Esophagus muscularis mucosa (tissue), 4 donors: ENCODE data around the gene CCDC137. TPM values are rescaled to one million over a fixed set of nuclear protein-coding genes. Genes with fewer than 3 reads are reported as not detected.

ENCODE experiments used
- DNase-seq: peaks from one replicate; pipeline ENCODE4 v3.0.0-alpha.2; 2017; ENCODE audit errors: extremely low spot score
- H3K27ac ChIP-seq, 4 donors: fragments of 200-600 bp; sonication (generic); replicated peaks in 1 of 4; 1 replicate in 3 of 4; 2 replicates in 1 of 4; pipeline ENCODE4 v1.5.1; 2016 to 2019; ENCODE audit warnings: mild to moderate bottlenecking in 1 of 4
- H3K27me3 ChIP-seq, 4 donors: fragments of 200-600 bp; sonication (generic); one replicate each; pipeline versions ENCODE4 v1.5.1 to v1.6.0; 2016 to 2019
- H3K36me3 ChIP-seq, 4 donors: fragments of 200-600 bp; sonication (generic); one replicate each; pipeline ENCODE4 v1.5.1; 2016 to 2019
- H3K4me1 ChIP-seq, 4 donors: fragments of 200-600 bp; sonication (generic); one replicate each; pipeline ENCODE4 v1.5.1; 2016 to 2019
- H3K4me3 ChIP-seq, 4 donors: fragments of 200-600 bp; sonication (generic); 1 replicate in 2 of 4; 2 replicates in 2 of 4; pipeline ENCODE4 v1.5.1; 2016 to 2019; ENCODE audit warnings: mild to moderate bottlenecking in 4 of 4, moderate library complexity in 1 of 4
- H3K9me3 ChIP-seq, 4 donors: fragments of 200-600 bp; sonication (generic); 1 replicate in 3 of 4; 2 replicates in 1 of 4; pipeline ENCODE4 v1.5.1; 2016 to 2019
- EP300 ChIP-seq: sonication (generic); formaldehyde crosslinking; IDR thresholded peaks from one replicate; pipeline ENCODE4 v1.6.1; 2017; ENCODE audit warnings: antibody characterized with exemption
- POLR2A ChIP-seq: fragments of 450-650 bp; IDR thresholded peaks from one replicate; pipeline ENCODE4 v1.6.1; 2017; ENCODE audit warnings: antibody characterized with exemption, moderate library complexity, mild to moderate bottlenecking, low read depth
- POLR2AphosphoS5 ChIP-seq, 2 donors: sonication (generic); formaldehyde crosslinking; IDR thresholded peaks; one replicate each; pipeline ENCODE4 v1.6.1; 2017; ENCODE audit warnings: antibody characterized with exemption in 2 of 2
- WGBS: methylation state at CpG from one replicate; pipeline ENCODE4 v1.1.5; 2018; 5-methylcytosine and 5-hydroxymethylcytosine counted together
- intact Hi-C: fragments of 100-400 bp; cut with DNase I; formaldehyde crosslinking; loops from one replicate; pipeline ENCODE4 v1.15.1; 2023
- total RNA-seq, 4 donors: library from RNA; depleted of rRNA; stranded (reverse); fragments of >200 nt; gene quantifications; one replicate each; pipeline versions ENCODE4 v1.1.0 to v1.2.1, GENCODE V29; 2016
- TF ChIP-seq, protein P1 (sequence below), 3 experiments: fragments of 200-600 bp in 2 of 3; fragments of 450-650 bp in 1 of 3; sonication (generic) in 2 of 3; IDR thresholded peaks; one replicate each; pipeline ENCODE4 v1.5.1; 2017 to 2019; ENCODE audit warnings: antibody characterized with exemption in 3 of 3, mild to moderate bottlenecking in 2 of 3, moderate library complexity in 1 of 3

CCDC137 gene
- total RNA-seq, 4 donors from 2014 or later = 8.9 to 14.1 (median 12.6) TPM

DNA sequence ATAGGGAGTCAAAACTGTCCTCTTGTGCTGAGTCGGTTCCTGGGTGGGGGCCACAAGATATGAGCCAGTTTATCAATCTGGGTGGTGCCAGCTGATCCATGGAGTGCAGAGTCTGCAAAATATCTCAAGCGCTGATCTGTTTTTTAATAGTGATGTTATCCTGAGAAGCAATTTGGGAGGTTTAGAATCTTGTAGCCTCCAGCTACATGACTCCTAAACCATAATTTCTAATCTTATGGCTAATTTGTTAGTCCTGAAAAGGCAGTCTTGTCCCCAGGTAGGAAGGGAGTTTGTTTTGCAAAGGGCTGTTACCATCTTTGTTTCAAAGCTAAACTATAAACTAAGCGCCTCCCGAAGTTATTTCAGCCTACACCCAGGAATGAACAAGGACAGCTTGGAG is 27.9 kb upstream of the CCDC137 start:
- H3K27ac ChIP-seq = no peak overlapping the region
- H3K27me3 ChIP-seq = no peaks in the 10 kb centered on the region
- intact Hi-C loops = no loop called here
- WGBS = 79% methylated on average over 4 of the region's 4 CpGs
- no peaks in the 10 kb centered on the region for H3K9me3 ChIP-seq
- no peak overlapping the region for H3K4me3 ChIP-seq
- no peak for DNase-seq
- H3K4me1 ChIP-seq = peaks cover 29 to 35% (median 35%) of the 10 kb centered on the region in 4 donors
- no peaks in the 10 kb centered on the region for H3K36me3 ChIP-seq
- no peak for TF ChIP-seq POLR2A
- no peak for TF ChIP-seq EP300
- TF ChIP-seq, protein P1, sequence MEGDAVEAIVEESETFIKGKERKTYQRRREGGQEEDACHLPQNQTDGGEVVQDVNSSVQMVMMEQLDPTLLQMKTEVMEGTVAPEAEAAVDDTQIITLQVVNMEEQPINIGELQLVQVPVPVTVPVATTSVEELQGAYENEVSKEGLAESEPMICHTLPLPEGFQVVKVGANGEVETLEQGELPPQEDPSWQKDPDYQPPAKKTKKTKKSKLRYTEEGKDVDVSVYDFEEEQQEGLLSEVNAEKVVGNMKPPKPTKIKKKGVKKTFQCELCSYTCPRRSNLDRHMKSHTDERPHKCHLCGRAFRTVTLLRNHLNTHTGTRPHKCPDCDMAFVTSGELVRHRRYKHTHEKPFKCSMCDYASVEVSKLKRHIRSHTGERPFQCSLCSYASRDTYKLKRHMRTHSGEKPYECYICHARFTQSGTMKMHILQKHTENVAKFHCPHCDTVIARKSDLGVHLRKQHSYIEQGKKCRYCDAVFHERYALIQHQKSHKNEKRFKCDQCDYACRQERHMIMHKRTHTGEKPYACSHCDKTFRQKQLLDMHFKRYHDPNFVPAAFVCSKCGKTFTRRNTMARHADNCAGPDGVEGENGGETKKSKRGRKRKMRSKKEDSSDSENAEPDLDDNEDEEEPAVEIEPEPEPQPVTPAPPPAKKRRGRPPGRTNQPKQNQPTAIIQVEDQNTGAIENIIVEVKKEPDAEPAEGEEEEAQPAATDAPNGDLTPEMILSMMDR (IDR thresholded peaks at IDR 0.05) = no peak
- no peak for TF ChIP-seq POLR2AphosphoS5 (IDR thresholded peaks at IDR 0.05)

DNA sequence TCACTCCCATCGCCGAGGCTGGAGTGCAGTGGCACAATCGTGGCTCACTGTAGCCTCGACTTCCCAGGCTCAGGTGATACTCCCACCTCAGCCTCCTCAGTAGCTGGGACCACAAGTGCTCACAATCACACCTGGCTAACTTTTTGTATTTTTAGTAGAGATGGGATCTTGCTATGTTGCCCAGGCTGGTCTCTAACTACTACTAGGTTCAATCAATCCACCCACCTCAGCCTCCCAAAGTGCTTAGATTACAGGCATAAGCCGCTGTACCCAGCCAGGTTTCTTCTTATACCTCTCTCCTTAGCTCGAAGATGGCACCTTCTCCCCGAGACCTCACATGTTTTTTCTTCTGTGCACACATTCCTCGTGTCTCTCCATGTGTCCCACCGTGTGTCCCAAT is 26.5 kb upstream of the CCDC137 start:
- WGBS = 95% methylated on average over 9 of the region's 9 CpGs
- intact Hi-C loops = no loop called here
- no peaks in the 10 kb centered on the region for H3K27me3 ChIP-seq
- no peaks in the 10 kb centered on the region for H3K9me3 ChIP-seq
- H3K36me3 ChIP-seq = no peaks in the 10 kb centered on the region
- no peak for DNase-seq
- no peak overlapping the region for H3K27ac ChIP-seq
- H3K4me3 ChIP-seq = no peak overlapping the region
- H3K4me1 ChIP-seq = peaks cover 16 to 22% (median 21%) of the 10 kb centered on the region in 4 donors
- TF ChIP-seq POLR2A = no peak

DNA sequence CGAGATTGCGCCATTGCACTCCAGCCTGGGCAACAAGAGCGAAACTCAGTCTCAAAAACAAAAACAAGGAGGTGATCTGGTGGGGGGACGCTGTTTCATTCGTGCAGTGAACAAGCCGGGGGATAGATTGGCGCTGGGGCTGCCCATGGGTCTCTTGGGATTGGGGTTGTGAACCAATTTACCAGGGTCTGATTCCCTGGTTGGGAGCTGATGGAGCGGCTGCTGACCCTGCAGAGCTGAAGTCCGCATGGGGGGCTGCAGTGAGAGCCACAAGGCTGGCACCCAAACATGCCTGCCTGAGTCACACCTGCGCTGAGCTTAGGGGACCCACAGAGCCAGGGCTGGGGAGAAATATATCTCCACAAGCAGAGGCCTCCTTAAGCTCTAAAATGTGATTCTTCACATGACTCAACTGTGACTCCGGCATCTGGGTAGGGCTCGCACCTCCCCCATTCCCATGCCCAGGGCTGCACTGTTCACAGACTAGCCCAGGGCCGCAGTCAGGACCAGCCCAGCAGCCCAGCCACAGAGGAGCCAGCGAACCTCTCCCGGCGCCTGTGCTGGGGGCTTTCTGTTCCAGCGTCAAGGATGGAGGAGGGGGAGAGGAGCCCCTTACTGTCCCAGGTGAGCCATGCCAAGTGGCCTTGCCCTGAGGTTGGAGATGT is 24.6 kb upstream of the CCDC137 start:
- no peak for DNase-seq
- Histone ChIP-seq H3K4me3 (no peak overlapping the region), H3K4me1 (peaks cover 5 to 8% (median 7%) of the 10 kb centered on the region in 4 donors), H3K36me3 (no peaks in the 10 kb centered on the region), H3K27me3 (peaks cover 0 to 3% (median 0%) of the 10 kb centered on the region in 4 donors), H3K9me3 (no peaks in the 10 kb centered on the region), H3K27ac (no peak overlapping the region)
- intact Hi-C loops = no loop called here
- 99% methylated on average over 8 of the region's 17 CpGs for WGBS
- no peak for TF ChIP-seq EP300
- TF ChIP-seq POLR2A = no peak
- TF ChIP-seq, protein P1 (IDR thresholded peaks at IDR 0.05) = no peak
- no peak for TF ChIP-seq POLR2AphosphoS5 (IDR thresholded peaks at IDR 0.05)

DNA sequence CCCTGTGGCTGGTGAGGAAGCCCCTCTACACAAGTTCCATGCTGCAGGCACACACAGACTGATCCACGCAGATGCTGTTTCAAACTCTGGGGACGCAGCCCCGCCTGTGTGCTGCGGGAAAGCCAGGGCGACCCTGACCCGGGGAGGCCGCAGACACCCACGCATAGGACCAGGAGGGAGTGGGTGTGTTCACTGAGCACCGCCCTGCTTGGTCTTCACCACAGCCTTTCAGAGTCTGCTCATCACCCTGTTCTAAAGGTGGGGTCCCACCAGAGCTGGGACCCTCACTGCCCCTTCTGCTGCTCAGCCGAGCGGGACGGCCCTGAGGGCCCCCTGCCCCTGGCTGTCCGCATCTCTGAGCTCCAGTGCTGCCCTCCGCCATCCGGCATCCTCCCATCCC is 22.0 kb upstream of the CCDC137 start:
- intact Hi-C loops = no loop called here
- Histone ChIP-seq H3K27ac (no peak overlapping the region), H3K4me1 (peaks cover 0 to 8% (median 3%) of the 10 kb centered on the region in 4 donors), H3K27me3 (peaks cover 0 to 29% (median 13%) of the 10 kb centered on the region in 4 donors), H3K4me3 (no peak overlapping the region), H3K36me3 (no peaks in the 10 kb centered on the region), H3K9me3 (peaks cover 0 to 7% (median 5%) of the 10 kb centered on the region in 4 donors)
- no peak for DNase-seq
- TF ChIP-seq, protein P1 (IDR thresholded peaks at IDR 0.05) = no peak
- no peak for TF ChIP-seq EP300
- TF ChIP-seq POLR2A = no peak
- TF ChIP-seq POLR2AphosphoS5 (IDR thresholded peaks at IDR 0.05) = no peak
- 92% methylated on average over 11 of the region's 15 CpGs for WGBS

DNA sequence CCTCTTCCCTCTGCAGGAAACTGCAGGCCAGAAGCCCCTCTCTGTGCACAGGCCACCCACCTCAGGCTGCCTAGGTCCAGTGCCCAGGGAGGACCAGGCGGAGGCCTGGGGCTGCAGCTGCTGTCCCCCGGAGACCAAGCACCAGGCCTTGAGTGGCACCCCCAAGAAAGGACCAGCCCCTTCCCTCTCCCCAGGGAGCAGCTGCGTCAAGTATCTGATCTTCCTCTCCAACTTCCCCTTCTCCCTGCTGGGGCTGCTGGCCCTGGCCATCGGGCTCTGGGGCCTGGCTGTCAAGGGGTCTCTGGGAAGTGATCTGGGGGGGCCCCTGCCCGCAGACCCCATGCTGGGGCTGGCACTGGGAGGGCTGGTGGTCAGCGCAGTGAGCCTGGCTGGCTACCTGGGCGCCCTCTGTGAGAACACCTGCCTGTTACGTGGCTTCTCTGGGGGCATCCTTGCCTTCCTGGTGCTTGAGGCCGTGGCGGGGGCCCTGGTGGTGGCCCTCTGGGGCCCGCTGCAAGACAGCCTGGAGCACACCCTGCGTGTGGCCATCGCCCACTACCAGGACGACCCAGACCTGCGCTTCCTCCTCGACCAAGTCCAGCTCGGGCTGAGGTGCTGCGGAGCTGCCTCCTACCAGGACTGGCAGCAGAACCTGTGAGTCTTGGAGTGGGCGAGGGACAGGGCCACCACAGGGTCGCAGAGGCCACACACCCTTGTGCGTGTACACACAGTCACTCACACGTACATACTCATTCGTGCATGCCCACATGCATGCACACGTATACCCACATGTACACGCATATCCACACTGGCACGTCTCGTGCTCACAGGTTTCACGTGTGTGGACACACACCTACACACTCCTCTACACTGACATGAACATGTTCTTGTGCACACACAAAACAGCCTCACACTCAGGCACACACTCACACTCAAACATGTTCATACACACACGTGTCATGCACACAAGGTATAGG is 21.3 kb upstream of the CCDC137 start:
- intact Hi-C loops = no loop called here
- Histone ChIP-seq H3K27ac (no peak overlapping the region), H3K36me3 (no peaks in the 10 kb centered on the region), H3K27me3 (peaks cover 0 to 36% (median 20%) of the 10 kb centered on the region in 4 donors), H3K9me3 (peaks cover 0 to 7% (median 5%) of the 10 kb centered on the region in 4 donors), H3K4me1 (peaks cover 0 to 8% (median 3%) of the 10 kb centered on the region in 4 donors), H3K4me3 (no peak overlapping the region)
- WGBS = 75% methylated on average over 16 of the region's 29 CpGs
- no peak for TF ChIP-seq EP300
- TF ChIP-seq, protein P1 (IDR thresholded peaks at IDR 0.05) = no peak
- no peak for TF ChIP-seq POLR2AphosphoS5 (IDR thresholded peaks at IDR 0.05)
- TF ChIP-seq POLR2A = no peak
- no peak for DNase-seq
